Choroid plexus epithelial cell (primary cell): ENCODE results near the gene TERT.
"Not testable (repeated sequence)": the region's sequence is repeated elsewhere in the genome, so short reads cannot be mapped to it uniquely, and the experiment has no call there.

Source experiments
- DNase-seq: peaks from one replicate; pipeline ENCODE4 v3.0.0-alpha.2; 2010; ENCODE audit warnings: low read depth
- H3K4me3 ChIP-seq: 2 replicates; pipeline ENCODE4 v1.5.1; 2011; ENCODE audit warnings: low read depth, mild to moderate bottlenecking, control low read depth, low read length, moderate library complexity
- TF ChIP-seq, protein P1 (sequence below): conservative IDR thresholded peaks from 2 replicates; pipeline ENCODE4 v1.5.1; 2011; ENCODE audit warnings: low read depth, mild to moderate bottlenecking, control low read depth, inconsistent platforms, low read length, moderate library complexity

TERT gene

GRCh38 chr5:1272201-1272600 is 22.7 kb downstream of the TERT start:
- TF ChIP-seq, protein P1, sequence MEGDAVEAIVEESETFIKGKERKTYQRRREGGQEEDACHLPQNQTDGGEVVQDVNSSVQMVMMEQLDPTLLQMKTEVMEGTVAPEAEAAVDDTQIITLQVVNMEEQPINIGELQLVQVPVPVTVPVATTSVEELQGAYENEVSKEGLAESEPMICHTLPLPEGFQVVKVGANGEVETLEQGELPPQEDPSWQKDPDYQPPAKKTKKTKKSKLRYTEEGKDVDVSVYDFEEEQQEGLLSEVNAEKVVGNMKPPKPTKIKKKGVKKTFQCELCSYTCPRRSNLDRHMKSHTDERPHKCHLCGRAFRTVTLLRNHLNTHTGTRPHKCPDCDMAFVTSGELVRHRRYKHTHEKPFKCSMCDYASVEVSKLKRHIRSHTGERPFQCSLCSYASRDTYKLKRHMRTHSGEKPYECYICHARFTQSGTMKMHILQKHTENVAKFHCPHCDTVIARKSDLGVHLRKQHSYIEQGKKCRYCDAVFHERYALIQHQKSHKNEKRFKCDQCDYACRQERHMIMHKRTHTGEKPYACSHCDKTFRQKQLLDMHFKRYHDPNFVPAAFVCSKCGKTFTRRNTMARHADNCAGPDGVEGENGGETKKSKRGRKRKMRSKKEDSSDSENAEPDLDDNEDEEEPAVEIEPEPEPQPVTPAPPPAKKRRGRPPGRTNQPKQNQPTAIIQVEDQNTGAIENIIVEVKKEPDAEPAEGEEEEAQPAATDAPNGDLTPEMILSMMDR: no peak
- no peak for DNase-seq

DNA sequence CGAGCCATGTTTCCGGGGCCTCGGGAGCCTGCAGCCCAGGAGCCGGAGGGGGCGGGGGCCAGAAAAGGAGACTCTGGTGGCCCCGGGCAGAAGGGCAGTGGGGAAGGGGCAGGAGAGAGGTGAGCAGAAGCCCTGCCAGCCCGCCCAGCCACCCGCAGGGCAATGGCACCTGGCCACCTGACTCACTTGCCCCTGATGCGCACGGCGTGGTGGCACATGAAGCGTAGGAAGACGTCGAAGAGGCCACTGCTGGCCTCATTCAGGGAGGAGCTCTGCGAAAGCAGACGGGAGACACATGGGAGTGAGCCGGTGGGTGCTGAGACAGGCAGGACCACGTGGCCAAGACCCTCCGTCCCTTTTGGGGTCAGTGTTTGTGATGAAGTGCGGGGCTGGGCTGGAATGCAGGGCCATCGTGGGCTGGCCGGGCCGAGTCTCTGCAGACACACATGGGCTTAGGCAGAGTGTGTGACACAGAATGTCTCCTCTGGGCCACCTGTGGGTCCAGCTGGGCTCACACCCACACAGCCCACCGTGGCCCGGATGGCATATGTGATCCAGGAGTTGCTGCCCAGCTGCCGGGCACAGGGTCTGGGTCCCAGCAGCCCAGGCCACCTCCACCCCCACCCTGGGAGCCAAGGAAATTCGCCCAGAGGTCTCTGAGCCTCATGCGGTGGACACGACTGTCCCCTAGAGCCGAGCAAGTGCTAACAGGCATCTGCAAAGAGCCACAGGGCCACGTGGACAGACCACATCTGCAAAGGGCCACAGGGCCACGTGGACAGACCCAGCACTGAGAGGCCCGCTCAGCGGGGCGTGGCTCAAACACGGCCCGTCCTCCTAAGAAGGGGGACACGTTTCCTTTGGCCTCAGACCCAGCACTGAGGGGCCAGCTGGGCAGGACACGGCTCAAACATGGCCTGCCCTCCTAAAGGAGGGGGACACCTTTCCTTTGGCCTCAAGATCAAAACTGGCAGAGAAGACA is 23.6 kb downstream of the TERT start:
- H3K4me3 ChIP-seq: no peak overlapping the region
- TF ChIP-seq, protein P1: no peak
- DNase-seq: no peak

More at GRCh38 chr5:1272201-1272600, 22.7 kb downstream of the TERT start:
- H3K4me3 ChIP-seq: no peak overlapping the region

GRCh38 chr5:1270426-1270825 is 24.4 kb downstream of the TERT start:
- TF ChIP-seq, protein P1: no peak

DNA sequence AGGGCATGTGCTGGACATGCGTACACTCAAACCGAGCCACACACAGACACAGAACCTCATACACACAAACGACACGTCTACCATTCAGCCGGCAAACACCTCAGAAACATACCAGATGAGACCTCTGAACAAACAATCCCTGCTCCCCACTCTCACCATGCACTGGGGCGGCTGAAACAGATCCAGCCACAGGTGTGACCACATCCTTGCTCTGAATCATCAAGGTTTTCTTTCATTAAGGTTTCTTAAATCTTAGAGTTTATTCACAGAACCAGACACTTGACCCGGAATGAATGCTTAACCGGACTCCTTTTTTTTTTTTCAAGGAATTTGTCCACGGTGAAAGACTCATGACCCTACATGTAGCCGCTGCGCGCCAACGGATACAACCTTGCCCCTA is 26.2 kb downstream of the TERT start:
- H3K4me3 ChIP-seq: no peak overlapping the region
- DNase-seq: no peak
- TF ChIP-seq, protein P1: no peak

More at GRCh38 chr5:1270426-1270825, 24.4 kb downstream of the TERT start:
- DNase-seq: no peak
- no peak overlapping the region for H3K4me3 ChIP-seq

DNA sequence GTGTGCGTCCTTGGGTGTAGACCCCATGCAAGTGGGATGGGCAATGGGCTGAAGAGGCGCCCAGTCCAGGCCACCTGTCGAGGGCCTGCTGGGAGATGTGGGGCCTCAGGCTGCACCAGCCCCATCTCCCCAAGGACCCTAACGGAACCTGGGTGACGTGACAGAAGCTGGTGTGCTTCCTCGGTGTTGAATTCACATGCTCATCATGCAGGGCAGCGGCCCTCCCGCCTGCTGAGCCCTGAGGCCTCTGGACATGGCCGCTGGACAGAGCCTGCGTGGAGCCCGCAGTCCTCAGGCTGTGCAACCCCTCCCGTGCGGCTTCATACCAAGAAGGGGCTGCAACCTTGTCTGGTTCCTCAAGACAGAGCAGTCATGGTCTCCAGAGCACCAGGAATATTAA is 26.8 kb downstream of the TERT start:
- DNase-seq: no peak
- H3K4me3 ChIP-seq: no peak overlapping the region
- TF ChIP-seq, protein P1: no peak

DNA sequence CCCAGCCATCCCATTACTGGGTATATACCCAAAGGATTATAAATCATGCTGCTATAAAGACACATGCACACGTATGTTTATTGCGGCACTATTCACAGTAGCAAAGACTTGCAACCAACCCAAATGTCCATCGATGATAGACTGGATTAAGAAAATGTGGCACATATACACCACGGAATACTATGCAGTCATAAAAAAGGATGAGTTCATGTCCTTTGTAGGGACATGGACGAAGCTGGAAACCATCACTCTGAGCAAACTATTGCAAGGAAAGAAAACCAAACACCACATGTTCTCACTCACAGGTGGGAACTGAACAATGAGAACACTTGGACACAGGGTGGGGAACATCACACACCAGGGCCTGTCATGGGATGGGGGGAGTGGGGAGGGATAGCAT is 27.4 kb downstream of the TERT start:
- not testable (repeated sequence) for H3K4me3 ChIP-seq, DNase-seq

DNA sequence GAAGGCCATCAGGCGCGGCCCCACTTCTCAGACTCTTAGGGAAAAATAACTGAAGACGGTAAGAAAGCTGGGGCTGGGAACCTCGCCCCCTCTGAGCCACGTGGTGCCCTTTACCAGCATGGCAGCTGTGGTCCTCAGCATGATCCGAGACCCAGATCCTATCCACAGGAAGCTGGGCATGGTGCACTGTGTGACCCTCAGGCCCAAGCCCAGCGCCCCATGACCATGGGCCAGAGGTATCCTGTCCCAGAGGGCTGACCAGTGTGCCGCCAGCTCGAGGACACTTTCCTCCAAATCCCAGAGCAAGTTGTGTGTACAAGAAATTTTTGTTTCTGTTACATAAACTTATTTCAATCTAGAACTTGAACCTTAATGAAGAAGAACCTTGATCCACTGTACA is 28.1 kb downstream of the TERT start:
- TF ChIP-seq, protein P1: no peak
- H3K4me3 ChIP-seq: no peak overlapping the region
- DNase-seq: no peak
